CD4-positive, alpha-beta T cell (primary cell): ENCODE results near the gene OSBPL3. TPM values are rescaled to one million over a fixed set of nuclear protein-coding genes. Genes with fewer than 3 reads are reported as not detected.

ENCODE experiments used
- ATAC-seq: fragments of 200-7000 bp; cut with Tn5 transposase; one replicate; pipeline ENCODE4 v1.10.0; 2022; ENCODE audit warnings: mild to moderate bottlenecking; ENCODE audit not compliant: poor library complexity
- CTCF ChIA-PET: fragments of 350-600 bp; sonication (Branson Sonifier 250); formaldehyde crosslinking; loops from one replicate; lab custom pipeline; 2021; ENCODE audit warnings: antibody characterized with exemption, inconsistent platforms; lab: Charles Lee
- POLR2A ChIA-PET: fragments of 350-600 bp; sonication (Branson Sonifier 250); formaldehyde crosslinking; loops from one replicate; lab custom pipeline; 2021; ENCODE audit warnings: antibody characterized with exemption, inconsistent platforms; lab: Charles Lee
- DNase-seq, 14 experiments: peaks; one replicate each; pipeline ENCODE4 v3.0.0-alpha.2; 2013 to 2020; ENCODE audit warnings: mixed read lengths in 2 of 14
- H3K27ac ChIP-seq, 2 donors: one replicate each; pipeline versions ENCODE4 v1.5.1 to v1.7.0; 2013; ENCODE audit warnings: low read length in 2 of 2, low read depth in 1 of 2, mild to moderate bottlenecking in 1 of 2
- H3K27me3 ChIP-seq, 2 experiments: 1 replicate in 1 of 2; 2 replicates in 1 of 2; pipeline versions ENCODE4 v1.6.1 to v1.7.0; 2013; ENCODE audit warnings: low read length in 2 of 2, control low read depth in 1 of 2, mild to moderate bottlenecking in 1 of 2, moderate library complexity in 1 of 2; ENCODE audit not compliant: insufficient read depth in 2 of 2, control insufficient read depth in 1 of 2
- H3K36me3 ChIP-seq: one replicate; pipeline ENCODE4 v1.6.1; 2013; ENCODE audit warnings: low read length, control low read depth; ENCODE audit not compliant: insufficient read depth
- H3K4me1 ChIP-seq: one replicate; pipeline ENCODE4 v1.6.1; 2013; ENCODE audit warnings: low read length, control low read depth; ENCODE audit not compliant: insufficient read depth
- H3K4me3 ChIP-seq: one replicate; pipeline ENCODE4 v1.5.1; 2013; ENCODE audit warnings: mild to moderate bottlenecking, low read length, moderate library complexity
- H3K9me3 ChIP-seq, 2 experiments: 1 replicate in 1 of 2; 2 replicates in 1 of 2; pipeline versions ENCODE4 v1.6.1 to v1.7.0; 2013; ENCODE audit warnings: low read length in 2 of 2, mild to moderate bottlenecking in 2 of 2, control low read depth in 1 of 2, moderate library complexity in 1 of 2; ENCODE audit not compliant: control insufficient read depth in 1 of 2, insufficient read depth in 1 of 2
- H3K27ac Mint-ChIP-seq: one replicate; pipeline ENCODE4 v1.8.0; 2020; ENCODE audit warnings: mixed read lengths
- H3K27me3 Mint-ChIP-seq: one replicate; pipeline ENCODE4 v1.8.0; 2021; ENCODE audit warnings: mixed read lengths
- H3K36me3 Mint-ChIP-seq: one replicate; pipeline ENCODE4 v1.8.0; 2021; ENCODE audit warnings: low read depth, mixed read lengths
- H3K4me1 Mint-ChIP-seq: one replicate; pipeline ENCODE4 v1.8.0; 2021; ENCODE audit warnings: low read depth, mixed read lengths
- H3K4me3 Mint-ChIP-seq: one replicate; pipeline ENCODE4 v1.8.0; 2020; ENCODE audit warnings: mild to moderate bottlenecking, mixed read lengths
- H3K9me3 Mint-ChIP-seq: one replicate; pipeline ENCODE4 v1.8.0; 2020; ENCODE audit warnings: mixed read lengths
- intact Hi-C, 2 experiments: fragments of 100-400 bp; cut with DNase I in 1 of 2; cut with micrococcal nuclease in 1 of 2; formaldehyde crosslinking; loops; one replicate each; pipeline versions ENCODE4 v1.15.1 to v1.9.0; 2023 to 2025; cut with DNase I, micrococcal nuclease
- total RNA-seq, 174 experiments: library from RNA in 2 of 174; stranded (reverse) in 2 of 174; gene quantifications; one replicate each; pipeline ENCODE4 v1.2.3 and lab custom pipeline; 2021 to 2026
- TF ChIP-seq, protein P1 (sequence below): fragments of 200-600 bp; IDR thresholded peaks from one replicate; pipeline ENCODE4 v1.8.0; 2022; ENCODE audit warnings: antibody characterized with exemption, mild to moderate bottlenecking

Gene OSBPL3
- total RNA-seq, 2 experiments from 2014 or later = 25.4 to 25.9 TPM

- POLR2A ChIA-PET = no interaction called here
Measured at GRCh38 chr7:24860611-24861010, 119.4 kb downstream of the OSBPL3 start.

GRCh38 chr7:24858108-24858977 lies 121.6 kb downstream of the OSBPL3 start:
- no peak overlapping the region for H3K27ac Mint-ChIP-seq
- intact Hi-C loops = no loop called here
- H3K4me1 Mint-ChIP-seq = peaks cover 4% of the 10 kb centered on the region
- H3K4me1 ChIP-seq = no peaks in the 10 kb centered on the region
- DNase-seq (no peak), ATAC-seq (no peak)
- H3K36me3 Mint-ChIP-seq = peaks cover 68% of the 10 kb centered on the region
- ChIA-PET POLR2A (no interaction called here), CTCF (no interaction called here)
- H3K4me3 Mint-ChIP-seq = no peak overlapping the region
- no peaks in the 10 kb centered on the region for H3K9me3 Mint-ChIP-seq
- no peaks in the 10 kb centered on the region for H3K9me3 ChIP-seq
- peaks cover 38% of the 10 kb centered on the region for H3K36me3 ChIP-seq
- no peaks in the 10 kb centered on the region for H3K27me3 ChIP-seq
- no peak overlapping the region for H3K4me3 ChIP-seq
- TF ChIP-seq, protein P1, sequence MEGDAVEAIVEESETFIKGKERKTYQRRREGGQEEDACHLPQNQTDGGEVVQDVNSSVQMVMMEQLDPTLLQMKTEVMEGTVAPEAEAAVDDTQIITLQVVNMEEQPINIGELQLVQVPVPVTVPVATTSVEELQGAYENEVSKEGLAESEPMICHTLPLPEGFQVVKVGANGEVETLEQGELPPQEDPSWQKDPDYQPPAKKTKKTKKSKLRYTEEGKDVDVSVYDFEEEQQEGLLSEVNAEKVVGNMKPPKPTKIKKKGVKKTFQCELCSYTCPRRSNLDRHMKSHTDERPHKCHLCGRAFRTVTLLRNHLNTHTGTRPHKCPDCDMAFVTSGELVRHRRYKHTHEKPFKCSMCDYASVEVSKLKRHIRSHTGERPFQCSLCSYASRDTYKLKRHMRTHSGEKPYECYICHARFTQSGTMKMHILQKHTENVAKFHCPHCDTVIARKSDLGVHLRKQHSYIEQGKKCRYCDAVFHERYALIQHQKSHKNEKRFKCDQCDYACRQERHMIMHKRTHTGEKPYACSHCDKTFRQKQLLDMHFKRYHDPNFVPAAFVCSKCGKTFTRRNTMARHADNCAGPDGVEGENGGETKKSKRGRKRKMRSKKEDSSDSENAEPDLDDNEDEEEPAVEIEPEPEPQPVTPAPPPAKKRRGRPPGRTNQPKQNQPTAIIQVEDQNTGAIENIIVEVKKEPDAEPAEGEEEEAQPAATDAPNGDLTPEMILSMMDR = no peak
- H3K27me3 Mint-ChIP-seq = no peaks in the 10 kb centered on the region
- H3K27ac ChIP-seq = no peak overlapping the region

More at GRCh38 chr7:24860611-24861010, 119.4 kb downstream of the OSBPL3 start:
- Histone ChIP-seq H3K27ac (no peak overlapping the region), H3K36me3 (peaks cover 55% of the 10 kb centered on the region), H3K4me3 (no peak overlapping the region), H3K9me3 (no peaks in the 10 kb centered on the region), H3K4me1 (no peaks in the 10 kb centered on the region), H3K27me3 (no peaks in the 10 kb centered on the region)
- intact Hi-C loops = no loop called here
- no peak overlapping the region for H3K27ac Mint-ChIP-seq
- peaks cover 4% of the 10 kb centered on the region for H3K4me1 Mint-ChIP-seq
- no peaks in the 10 kb centered on the region for H3K9me3 Mint-ChIP-seq
- no peak overlapping the region for H3K4me3 Mint-ChIP-seq
- DNase-seq = no peak
- H3K27me3 Mint-ChIP-seq = no peaks in the 10 kb centered on the region
- TF ChIP-seq, protein P1 = no peak
- CTCF ChIA-PET = interaction anchor here (1.1 kb wide), 1 partner anchor 40 kb away, joined by 3 read pairs; no protein-coding TSS in a partner anchor
- peaks cover 73% of the 10 kb centered on the region for H3K36me3 Mint-ChIP-seq
- no peak for ATAC-seq

DNA sequence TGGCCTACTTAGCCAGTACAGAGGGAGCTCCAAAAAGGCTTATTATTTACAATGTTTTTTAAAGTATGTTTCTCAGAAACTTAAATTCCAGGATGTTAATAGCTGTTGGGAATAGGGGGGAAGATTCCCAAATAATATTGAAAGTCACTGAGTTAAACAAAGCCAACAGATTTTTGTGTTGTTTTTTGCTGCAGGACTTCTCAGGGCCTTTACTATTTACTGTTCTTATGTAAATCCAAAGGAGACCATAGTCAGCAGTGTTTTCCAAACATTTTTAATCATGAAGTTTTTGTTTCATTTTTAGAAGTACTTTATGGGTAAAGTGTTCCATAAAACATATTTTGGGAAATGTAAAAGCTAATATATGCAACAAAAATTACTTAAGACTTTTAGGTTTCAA lies 122.4 kb downstream of the OSBPL3 start:
- Histone ChIP-seq H3K36me3 (peaks cover 33% of the 10 kb centered on the region), H3K27ac (no peak overlapping the region), H3K4me1 (no peaks in the 10 kb centered on the region), H3K9me3 (no peaks in the 10 kb centered on the region), H3K27me3 (no peaks in the 10 kb centered on the region), H3K4me3 (no peak overlapping the region)
- CTCF ChIA-PET = no interaction called here
- H3K4me1 Mint-ChIP-seq = peaks cover 4% of the 10 kb centered on the region
- no peak overlapping the region for H3K4me3 Mint-ChIP-seq
- H3K9me3 Mint-ChIP-seq = no peaks in the 10 kb centered on the region
- intact Hi-C loops = no loop called here
- POLR2A ChIA-PET = no interaction called here
- H3K27ac Mint-ChIP-seq = no peak overlapping the region
- H3K27me3 Mint-ChIP-seq = no peaks in the 10 kb centered on the region
- TF ChIP-seq, protein P1 = no peak
- peaks cover 66% of the 10 kb centered on the region for H3K36me3 Mint-ChIP-seq
- DNase-seq (no peak), ATAC-seq (no peak)
